Measurements from ENCODE around the gene NOM1.

Gene NOM1

DNA sequence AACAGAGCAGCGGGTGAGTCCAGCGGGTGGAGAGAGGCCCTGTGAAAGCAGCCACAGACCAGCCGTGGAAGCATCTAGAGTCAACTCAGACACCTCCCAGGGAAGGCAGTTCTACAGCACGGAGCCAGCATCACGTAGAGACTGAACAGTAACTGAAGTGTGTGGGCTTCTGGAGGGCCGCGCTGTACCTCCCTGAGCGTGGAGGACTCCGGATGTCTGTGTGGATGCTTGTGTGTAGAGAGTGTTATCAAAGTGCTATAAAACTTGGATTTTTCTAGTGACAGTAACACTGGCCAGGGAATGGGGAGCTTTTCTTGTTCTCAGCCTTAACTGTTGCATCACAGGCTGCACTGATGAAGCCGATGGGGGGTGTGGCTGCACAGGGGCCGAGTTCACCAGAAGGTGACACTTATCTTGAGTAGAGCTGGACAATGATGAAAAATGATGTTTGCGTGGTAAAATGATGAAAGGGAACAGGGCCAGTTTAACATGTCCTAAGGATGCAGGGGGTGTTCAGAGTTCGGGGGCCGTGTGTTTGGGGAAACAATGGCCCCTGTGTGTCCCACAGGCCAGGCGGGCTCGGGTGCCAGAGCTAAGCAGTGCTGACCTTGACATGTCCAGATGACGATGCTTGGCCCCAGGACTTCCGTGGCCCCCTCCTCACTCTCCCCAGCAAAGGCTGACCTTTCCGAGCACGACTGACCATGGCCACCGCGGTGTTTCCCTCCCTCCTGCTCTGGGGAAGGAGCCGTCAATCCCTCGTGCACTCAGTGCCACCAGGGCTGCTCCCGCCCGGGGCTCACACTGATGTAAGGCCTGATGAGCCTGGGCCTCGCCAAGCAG, 39.1 kb downstream of the NOM1 start:
- no peak for DNase-seq (ENCODE audit: low read depth)
- TF ChIP-seq, protein P1, sequence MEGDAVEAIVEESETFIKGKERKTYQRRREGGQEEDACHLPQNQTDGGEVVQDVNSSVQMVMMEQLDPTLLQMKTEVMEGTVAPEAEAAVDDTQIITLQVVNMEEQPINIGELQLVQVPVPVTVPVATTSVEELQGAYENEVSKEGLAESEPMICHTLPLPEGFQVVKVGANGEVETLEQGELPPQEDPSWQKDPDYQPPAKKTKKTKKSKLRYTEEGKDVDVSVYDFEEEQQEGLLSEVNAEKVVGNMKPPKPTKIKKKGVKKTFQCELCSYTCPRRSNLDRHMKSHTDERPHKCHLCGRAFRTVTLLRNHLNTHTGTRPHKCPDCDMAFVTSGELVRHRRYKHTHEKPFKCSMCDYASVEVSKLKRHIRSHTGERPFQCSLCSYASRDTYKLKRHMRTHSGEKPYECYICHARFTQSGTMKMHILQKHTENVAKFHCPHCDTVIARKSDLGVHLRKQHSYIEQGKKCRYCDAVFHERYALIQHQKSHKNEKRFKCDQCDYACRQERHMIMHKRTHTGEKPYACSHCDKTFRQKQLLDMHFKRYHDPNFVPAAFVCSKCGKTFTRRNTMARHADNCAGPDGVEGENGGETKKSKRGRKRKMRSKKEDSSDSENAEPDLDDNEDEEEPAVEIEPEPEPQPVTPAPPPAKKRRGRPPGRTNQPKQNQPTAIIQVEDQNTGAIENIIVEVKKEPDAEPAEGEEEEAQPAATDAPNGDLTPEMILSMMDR (conservative IDR thresholded peaks at IDR 0.05; ENCODE audit: low read length) = no peak
- H3K4me3 ChIP-seq (ENCODE audit: low read length) = no peak overlapping the region

DNA sequence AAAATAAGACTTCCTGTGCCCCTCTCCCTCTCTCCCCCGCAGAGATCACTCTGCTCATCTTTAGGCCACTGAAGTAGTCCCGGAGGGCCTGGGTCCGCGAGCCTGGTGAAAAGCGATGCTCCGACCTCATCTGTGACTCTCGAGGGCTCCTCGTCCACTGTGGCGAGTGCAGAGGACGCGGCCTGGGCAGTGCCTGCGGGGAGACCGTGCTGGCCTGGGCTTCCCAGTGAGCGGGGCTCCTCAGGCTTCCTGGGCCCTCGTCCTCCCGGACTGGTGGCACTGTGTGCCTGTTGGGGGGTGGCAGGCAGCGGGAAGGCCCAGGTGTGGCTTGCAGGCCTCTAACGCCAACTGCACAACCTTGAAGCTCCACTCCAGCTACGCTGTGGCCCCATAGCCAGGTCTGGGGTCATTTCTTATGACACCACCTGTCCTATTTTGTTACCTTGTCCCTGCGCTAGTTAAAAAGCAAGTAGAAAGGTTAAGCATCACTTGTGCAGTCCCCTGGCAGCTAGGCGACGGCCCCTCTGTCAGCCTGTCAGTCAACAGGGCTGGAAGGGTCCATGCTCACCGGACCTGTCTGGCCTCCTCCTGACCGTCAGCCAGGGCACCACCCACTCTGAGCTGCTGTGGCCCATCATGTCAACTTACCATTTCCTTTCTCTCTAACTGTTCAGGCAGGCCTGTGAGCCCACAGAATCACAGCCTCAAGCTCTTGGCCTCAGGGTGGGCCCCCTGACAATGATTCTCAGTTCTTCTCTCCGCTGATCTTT, 40.4 kb downstream of the NOM1 start:
- no peak overlapping the region for H3K4me3 ChIP-seq (ENCODE audit: low read length)
- TF ChIP-seq, protein P1 (conservative IDR thresholded peaks at IDR 0.05; ENCODE audit: low read length) = no peak
- DNase-seq (ENCODE audit: low read depth) = no peak

DNA sequence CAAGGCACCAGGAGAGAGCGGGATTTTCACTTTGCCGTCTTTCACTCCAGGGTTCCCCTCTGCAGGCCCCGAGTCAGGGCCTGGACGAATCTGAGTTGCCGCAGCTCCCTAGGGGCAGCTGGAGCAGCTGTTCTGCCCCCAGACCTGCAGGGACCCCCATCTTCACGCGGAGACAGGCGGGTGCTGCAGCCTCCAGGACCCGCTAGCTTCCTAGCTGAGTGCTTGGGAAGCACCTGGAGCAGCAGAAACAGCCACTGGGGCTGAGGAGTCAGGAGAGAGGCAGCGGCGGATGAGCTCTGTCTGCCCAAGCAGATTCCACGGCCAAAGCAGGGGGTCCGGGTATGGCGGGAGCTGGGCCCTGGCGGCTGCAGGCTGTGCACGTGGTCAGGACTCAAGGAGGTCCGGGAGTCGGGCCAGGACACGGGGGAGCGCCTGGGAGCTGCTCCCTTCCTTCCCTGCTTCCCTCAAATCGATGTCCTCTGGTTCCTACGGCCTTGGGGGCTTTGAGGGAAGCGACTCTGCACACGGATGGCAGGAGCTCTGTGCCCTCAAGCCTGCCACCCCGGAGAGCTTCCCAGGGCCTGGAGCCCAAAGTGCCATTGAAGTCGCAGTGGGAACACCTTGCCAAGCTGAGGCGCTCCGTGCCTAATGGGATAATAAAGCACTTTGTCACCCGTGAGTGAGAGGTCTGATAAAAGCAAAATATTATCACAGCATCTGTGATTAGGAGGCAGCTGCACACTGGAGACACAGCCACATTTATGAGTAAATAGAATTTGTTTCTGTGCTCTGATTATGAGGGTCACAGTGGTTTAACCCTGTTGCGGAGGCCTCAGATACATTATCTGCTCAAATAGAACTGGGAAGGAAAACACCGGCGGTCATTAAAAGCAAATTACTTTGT, 43.8 kb downstream of the NOM1 start:
- no peak for DNase-seq (ENCODE audit: low read depth)
- no peak overlapping the region for H3K4me3 ChIP-seq (ENCODE audit: low read length)
- TF ChIP-seq, protein P1 (conservative IDR thresholded peaks at IDR 0.05; ENCODE audit: low read length) = no peak

DNA sequence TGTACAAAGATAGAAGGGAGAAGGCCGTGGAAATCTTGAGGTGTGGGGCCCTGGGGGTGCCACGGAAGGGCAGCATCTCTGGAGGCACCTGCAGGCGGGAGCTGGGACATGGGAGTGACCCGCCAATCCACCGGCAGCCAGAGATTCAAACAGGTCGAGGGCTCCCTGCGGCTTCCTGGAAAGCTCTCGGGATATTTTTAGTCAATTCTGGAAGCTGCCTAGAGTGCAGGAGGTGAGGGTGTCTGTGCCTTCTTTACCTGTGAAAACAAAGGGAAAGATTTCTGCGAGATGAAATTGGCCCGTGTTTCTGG, 44.4 kb downstream of the NOM1 start:
- no peak for DNase-seq (ENCODE audit: low read depth)
- no peak overlapping the region for H3K4me3 ChIP-seq (ENCODE audit: low read length)
- TF ChIP-seq, protein P1 (conservative IDR thresholded peaks at IDR 0.05; ENCODE audit: low read length) = no peak

DNA sequence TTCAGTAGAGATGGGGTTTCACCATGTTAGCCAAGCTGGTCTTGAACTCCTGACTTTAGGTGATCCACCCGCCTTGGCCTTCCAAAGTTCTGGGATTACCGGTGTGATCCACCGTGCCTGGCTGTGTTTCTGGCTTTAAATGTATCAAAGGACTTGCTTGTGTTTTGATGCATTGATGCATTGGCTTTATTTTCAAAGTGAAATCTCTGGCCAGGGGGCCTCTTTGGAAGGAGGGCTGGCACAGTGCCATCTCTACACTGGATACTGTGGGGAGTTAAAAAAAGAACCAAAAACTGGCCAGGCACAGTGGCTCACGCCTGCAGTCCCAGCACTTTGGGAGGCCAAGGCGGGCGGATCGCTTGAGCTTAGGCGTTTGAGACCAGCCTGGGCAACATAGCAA, 44.9 kb downstream of the NOM1 start:
- no peak for DNase-seq (ENCODE audit: low read depth)
- TF ChIP-seq, protein P1 (conservative IDR thresholded peaks at IDR 0.05; ENCODE audit: low read length) = no peak
- no peak overlapping the region for H3K4me3 ChIP-seq (ENCODE audit: low read length)

DNA sequence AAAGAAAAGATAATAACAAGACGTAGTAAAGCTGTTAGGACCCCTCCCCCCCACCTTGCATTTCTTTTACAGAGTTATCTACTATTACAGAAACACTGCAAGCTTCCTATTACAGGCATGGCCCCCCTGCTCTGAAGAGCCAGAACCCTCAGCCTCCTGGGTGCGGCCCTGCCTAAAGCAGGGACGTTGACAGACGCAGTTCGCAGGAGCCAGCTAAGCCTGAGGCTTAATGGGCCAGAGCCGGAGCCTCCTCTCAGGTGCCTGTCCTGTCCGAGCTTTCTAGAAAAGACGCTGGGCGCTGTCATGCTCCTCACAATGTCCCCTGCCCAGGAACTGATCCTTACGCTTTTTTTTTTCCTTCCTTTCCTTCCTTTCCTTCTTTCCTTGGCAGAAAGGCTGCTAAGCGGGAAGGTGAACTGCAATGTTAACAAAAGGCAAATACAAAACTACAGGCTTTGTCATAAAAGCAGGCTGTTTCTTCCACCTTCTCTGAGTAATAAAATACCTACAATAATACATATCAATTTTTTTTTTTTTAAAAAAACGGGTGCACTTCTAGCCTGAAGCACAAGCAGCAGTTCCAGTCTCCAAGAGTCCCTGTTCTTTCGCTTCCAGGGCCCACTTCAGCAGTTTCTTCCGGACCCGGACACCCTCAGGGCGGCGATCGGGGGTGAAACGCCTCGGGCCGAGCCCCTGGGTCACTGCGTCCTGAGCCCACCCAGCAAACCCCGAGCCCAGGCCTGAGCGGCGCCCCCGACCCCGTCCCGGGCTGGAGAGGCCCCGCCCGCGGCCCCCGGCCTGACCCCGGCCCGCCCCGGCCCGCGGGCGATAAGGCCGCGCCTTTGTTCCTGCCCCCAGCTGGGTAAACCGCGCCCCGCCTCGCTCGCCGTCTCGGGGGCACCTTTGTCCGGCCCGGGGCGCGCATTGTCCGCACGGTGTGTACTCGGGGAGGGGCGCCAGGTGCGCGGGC, 49.8 kb downstream of the NOM1 start:
- no peak for DNase-seq (ENCODE audit: low read depth)
- TF ChIP-seq, protein P1 (conservative IDR thresholded peaks at IDR 0.05; ENCODE audit: low read length) = no peak
- no peak overlapping the region for H3K4me3 ChIP-seq (ENCODE audit: low read length)

All from AG10803 (cell line).